ES-I3 (cell line): ENCODE measurements around the gene BEST2.
A peak's percentile ranks its signal among the peaks of the same experiment; 100 is the strongest.
"Not testable (repeated sequence)": the region's sequence is repeated elsewhere in the genome, so short reads cannot be mapped to it uniquely, and the experiment has no call there.

Experiments
- H3K36me3 ChIP-seq: 2 replicates; pipeline ENCODE4 v1.6.1; 2013; ENCODE audit warnings: mild to moderate bottlenecking, low read length, control low read depth, moderate library complexity; ENCODE audit not compliant: insufficient read depth
- H3K4me1 ChIP-seq: 2 replicates; pipeline ENCODE4 v1.6.1; 2013; ENCODE audit warnings: mild to moderate bottlenecking, control low read depth, low read length; ENCODE audit not compliant: insufficient read depth
- H3K9ac ChIP-seq: 2 replicates; pipeline ENCODE4 v1.6.1; 2013; ENCODE audit warnings: low read depth, mild to moderate bottlenecking, low read length, moderate library complexity
- H3K9me3 ChIP-seq: 2 replicates; pipeline ENCODE4 v1.6.1; 2013; ENCODE audit warnings: mild to moderate bottlenecking, low read length, moderate library complexity; ENCODE audit not compliant: control insufficient read depth, insufficient read depth

Gene BEST2

DNA sequence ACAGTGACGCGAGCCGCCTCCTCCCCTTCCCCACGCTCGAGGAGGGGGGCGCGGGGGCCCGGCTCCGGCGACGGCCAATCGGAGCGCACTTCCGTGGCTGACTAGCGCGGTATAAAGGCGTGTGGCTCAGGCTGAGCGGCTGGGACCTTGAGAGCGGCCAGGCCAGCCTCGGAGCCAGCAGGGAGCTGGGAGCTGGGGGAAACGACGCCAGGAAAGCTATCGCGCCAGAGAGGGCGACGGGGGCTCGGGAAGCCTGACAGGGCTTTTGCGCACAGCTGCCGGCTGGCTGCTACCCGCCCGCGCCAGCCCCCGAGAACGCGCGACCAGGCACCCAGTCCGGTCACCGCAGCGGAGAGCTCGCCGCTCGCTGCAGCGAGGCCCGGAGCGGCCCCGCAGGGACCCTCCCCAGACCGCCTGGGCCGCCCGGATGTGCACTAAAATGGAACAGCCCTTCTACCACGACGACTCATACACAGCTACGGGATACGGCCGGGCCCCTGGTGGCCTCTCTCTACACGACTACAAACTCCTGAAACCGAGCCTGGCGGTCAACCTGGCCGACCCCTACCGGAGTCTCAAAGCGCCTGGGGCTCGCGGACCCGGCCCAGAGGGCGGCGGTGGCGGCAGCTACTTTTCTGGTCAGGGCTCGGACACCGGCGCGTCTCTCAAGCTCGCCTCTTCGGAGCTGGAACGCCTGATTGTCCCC is 39.9 kb downstream of the BEST2 start, which contains the start of gene JUNB:
Gene JUNB, plus strand, starts transcription at position 142 of the 706 bp plus-strand sequence. Its CDS starts 286 bp downstream, at position 428.
- no peaks in the 10 kb centered on the region for H3K36me3 ChIP-seq
- H3K9me3 ChIP-seq = no peaks in the 10 kb centered on the region
- peaks cover 17% of the 10 kb centered on the region for H3K4me1 ChIP-seq
- peak within 1 kb of the TSS; percentile 67 for H3K9ac ChIP-seq

DNA sequence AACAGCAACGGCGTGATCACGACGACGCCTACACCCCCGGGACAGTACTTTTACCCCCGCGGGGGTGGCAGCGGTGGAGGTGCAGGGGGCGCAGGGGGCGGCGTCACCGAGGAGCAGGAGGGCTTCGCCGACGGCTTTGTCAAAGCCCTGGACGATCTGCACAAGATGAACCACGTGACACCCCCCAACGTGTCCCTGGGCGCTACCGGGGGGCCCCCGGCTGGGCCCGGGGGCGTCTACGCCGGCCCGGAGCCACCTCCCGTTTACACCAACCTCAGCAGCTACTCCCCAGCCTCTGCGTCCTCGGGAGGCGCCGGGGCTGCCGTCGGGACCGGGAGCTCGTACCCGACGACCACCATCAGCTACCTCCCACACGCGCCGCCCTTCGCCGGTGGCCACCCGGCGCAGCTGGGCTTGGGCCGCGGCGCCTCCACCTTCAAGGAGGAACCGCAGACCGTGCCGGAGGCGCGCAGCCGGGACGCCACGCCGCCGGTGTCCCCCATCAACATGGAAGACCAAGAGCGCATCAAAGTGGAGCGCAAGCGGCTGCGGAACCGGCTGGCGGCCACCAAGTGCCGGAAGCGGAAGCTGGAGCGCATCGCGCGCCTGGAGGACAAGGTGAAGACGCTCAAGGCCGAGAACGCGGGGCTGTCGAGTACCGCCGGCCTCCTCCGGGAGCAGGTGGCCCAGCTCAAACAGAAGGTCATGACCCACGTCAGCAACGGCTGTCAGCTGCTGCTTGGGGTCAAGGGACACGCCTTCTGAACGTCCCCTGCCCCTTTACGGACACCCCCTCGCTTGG is 40.7 kb downstream of the BEST2 start:
- no peaks in the 10 kb centered on the region for H3K36me3 ChIP-seq
- H3K4me1 ChIP-seq = peaks cover 17% of the 10 kb centered on the region
- H3K9me3 ChIP-seq = no peaks in the 10 kb centered on the region
- H3K9ac ChIP-seq = peak overlapping the region; percentile 67

DNA sequence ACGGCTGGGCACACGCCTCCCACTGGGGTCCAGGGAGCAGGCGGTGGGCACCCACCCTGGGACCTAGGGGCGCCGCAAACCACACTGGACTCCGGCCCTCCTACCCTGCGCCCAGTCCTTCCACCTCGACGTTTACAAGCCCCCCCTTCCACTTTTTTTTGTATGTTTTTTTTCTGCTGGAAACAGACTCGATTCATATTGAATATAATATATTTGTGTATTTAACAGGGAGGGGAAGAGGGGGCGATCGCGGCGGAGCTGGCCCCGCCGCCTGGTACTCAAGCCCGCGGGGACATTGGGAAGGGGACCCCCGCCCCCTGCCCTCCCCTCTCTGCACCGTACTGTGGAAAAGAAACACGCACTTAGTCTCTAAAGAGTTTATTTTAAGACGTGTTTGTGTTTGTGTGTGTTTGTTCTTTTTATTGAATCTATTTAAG is 41.3 kb downstream of the BEST2 start:
- peak overlapping the region; percentile 67 for H3K9ac ChIP-seq
- no peaks in the 10 kb centered on the region for H3K36me3 ChIP-seq
- H3K4me1 ChIP-seq = peaks cover 17% of the 10 kb centered on the region
- H3K9me3 ChIP-seq = no peaks in the 10 kb centered on the region

DNA sequence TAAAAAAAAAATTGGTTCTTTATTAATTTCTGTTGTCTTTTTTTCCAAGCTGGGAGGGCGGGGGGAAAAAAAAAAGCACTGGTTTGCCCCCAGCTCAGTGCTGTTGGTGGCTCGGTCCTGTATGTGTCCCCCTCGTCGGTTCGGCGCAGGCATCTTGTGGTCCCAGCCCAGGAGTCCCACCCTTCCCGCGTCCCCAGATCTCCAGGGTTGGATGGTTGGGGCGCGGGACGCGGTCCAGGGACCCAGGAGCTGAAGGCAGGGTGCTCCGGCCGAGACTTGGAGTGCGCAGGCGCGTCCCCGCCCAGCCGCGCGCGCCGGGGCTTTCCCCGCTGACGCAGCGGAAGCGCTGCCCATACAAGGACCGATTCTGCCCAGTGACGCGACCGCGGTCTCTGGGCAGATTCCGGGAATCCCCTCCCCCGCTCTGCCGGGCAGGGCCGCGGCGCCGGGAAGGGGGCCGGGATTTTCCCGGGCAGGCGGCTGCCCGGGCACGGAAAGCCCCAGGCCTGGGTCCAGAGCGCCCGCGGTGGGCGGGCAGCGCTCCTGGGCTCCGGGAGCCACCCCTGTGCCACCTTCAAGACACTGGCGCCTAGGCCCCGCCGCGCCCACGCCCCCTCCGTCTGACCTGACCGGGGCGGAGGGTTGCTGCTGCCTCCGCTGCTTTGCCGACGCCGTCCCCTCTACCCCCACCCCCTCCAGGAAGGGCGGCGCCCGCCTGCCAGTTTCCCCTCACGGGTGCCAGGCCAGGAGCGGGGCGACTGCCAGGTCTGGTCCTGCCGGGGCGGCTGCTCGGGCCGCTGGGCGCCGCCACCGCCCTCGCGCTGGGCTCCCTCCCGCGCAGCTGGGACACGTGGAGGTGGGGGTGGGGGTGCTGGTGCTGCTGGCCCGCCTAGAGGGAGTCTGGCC is 42.0 kb downstream of the BEST2 start:
- peak overlapping the region; percentile 67 for H3K9ac ChIP-seq
- H3K9me3 ChIP-seq = no peaks in the 10 kb centered on the region
- H3K36me3 ChIP-seq = no peaks in the 10 kb centered on the region
- peaks cover 11% of the 10 kb centered on the region; the same call in 1 of the 2 replicates for H3K4me1 ChIP-seq

DNA sequence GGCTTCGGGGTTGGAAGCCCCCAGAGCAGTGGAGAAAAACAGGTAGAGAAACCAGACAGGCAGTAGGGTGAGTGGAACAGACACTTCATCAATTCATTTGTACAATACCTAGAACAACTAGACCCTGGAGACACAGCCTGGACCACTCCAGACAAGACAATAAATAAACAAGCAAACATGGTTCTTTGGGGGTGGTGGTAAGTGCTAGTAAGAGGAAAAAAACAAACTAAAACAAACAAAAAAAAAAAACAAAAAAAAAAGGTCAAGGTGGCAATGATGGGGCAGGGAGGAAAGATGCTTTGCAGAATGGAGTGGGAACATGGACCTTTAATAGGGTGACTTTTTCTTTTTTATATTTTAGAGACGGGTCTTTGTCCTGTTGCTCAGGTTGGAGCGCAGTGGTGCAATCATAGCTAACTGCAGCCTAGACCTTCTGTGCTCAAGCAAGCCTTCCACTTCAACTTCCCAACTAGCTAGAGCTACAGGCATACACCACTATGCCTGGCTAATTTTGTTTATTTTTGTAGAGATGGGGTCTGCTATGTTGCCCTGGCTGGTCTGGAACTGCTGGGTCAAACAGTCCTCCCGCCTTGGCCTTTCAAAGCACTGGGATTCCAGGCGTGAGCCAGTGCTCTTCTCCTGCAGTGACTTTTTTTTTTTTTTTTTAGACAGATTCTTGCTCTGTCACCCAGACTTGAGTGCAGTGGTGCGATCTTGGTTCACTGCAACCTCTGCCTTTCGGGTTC is 42.8 kb downstream of the BEST2 start:
- Histone ChIP-seq H3K4me1 (peaks cover 7% of the 10 kb centered on the region; the same call in 1 of the 2 replicates), H3K9me3 (no peaks in the 10 kb centered on the region), H3K9ac (peak overlapping the region; percentile 67), H3K36me3 (no peaks in the 10 kb centered on the region)

DNA sequence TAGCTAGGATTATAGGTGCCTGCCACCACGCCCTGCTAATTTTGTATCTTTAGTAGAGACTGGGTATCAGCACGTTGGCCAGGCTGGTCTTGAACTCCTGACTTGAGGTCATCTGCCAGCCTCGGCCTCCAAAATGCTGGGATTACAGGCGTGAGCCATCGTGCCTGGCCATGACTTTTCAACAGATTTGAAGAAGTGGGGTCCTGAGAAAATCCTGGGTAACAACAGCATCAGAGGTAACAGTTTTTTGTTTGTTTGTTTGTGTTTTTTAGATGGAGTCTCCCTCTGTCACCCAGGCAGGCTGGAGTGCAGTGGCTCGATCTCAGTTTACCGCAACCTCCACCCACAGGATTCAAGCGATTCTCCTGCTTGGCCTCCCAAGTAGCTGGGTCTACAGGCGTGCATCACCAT is 43.4 kb downstream of the BEST2 start:
- Histone ChIP-seq H3K9ac (no peak overlapping the region), H3K4me1 (peaks cover 7% of the 10 kb centered on the region; the same call in 1 of the 2 replicates), H3K36me3 (no peaks in the 10 kb centered on the region), H3K9me3 (no peaks in the 10 kb centered on the region)

DNA sequence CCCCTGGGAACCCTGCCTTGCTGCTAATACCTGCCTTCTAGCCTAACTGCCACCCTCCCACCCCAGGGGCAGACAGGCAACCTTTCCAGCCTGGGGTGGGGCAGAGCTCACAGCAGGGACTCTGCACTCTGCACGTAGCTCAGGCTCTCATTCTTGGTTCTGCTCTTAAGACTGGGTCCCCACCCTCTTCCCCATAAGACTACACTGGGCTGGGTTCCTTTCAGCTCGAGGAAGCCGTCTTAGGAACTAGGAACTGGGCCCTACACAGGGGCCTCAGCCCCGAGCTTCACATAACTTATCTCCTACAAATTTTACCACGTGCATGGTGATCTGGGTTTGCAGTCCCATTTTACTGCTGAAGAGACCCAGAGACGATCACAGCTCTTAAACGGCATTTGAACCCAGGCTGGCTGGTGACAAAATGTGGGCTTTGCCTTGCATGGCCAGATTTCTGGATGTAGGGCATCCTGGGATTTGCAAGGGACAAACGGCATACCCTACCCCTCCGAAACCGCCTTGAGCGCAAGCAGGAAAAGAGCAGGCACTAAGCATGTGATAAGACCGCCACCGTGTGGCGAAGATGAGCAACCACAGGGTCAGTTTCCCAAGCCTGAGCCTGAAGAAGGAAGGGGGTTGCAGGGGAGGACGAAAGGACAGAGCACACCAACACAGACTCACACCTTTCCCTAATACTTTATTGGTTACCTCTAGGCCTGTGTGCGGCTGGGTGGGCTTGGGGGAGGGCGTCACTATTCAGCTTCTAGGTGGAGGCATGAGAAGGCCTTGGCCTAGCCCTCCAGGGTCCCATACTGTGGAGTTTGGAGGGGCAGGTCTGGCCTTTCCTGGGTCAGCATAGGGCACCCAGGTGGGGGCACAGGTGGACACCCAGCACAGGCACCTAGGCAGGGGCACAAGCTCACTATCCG is 44.8 kb downstream of the BEST2 start:
- Histone ChIP-seq H3K9ac (no peak overlapping the region), H3K36me3 (no peaks in the 10 kb centered on the region), H3K9me3 (no peaks in the 10 kb centered on the region), H3K4me1 (peaks cover 7% of the 10 kb centered on the region; the same call in 1 of the 2 replicates)

DNA sequence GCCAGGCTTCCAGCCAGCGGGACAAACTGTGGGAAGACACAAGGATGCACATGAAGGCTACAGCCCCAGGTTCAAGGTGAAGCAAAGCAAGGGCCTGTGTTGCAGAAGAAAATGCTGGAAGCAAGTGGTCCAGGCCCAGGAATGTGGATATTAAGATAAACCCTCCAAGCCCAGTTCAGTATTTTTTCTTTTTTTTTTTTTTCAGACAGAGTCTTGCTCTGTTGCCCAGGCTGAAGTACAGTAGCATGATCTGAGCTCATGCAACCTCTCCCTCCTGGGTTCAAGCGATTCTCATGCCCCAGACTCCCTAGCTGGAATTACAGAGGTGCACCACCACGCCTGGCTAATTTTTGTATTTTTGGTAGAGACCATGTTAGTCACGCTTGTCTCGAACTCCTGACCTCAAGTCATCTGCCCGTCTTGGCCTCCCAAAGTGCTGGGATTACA is 45.6 kb downstream of the BEST2 start:
- Histone ChIP-seq H3K9ac (no peak overlapping the region), H3K4me1 (peaks cover 7% of the 10 kb centered on the region; the same call in 1 of the 2 replicates), H3K9me3 (no peaks in the 10 kb centered on the region), H3K36me3 (no peaks in the 10 kb centered on the region)

DNA sequence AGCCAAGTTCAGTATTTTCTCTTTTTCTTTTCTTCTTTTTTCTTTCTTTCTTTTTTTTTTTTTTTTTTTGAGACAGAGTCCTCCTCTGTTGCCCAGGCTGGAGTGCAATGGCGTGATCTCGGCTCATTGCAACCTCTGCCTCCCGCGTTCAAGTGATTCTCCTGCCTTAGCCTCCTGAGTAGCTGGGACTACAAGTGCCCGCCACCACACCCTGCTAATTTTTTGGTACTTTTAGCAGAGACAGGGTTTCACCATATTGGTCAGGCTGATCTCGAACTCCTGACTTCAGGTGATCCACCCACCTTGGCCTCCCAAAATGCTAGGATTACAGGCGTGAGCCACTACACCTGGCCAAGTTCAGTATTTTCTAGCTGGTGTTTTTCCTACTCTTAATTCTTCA is 46.0 kb downstream of the BEST2 start:
- not testable (repeated sequence) for H3K9me3 ChIP-seq, H3K4me1 ChIP-seq, H3K9ac ChIP-seq, H3K36me3 ChIP-seq

DNA sequence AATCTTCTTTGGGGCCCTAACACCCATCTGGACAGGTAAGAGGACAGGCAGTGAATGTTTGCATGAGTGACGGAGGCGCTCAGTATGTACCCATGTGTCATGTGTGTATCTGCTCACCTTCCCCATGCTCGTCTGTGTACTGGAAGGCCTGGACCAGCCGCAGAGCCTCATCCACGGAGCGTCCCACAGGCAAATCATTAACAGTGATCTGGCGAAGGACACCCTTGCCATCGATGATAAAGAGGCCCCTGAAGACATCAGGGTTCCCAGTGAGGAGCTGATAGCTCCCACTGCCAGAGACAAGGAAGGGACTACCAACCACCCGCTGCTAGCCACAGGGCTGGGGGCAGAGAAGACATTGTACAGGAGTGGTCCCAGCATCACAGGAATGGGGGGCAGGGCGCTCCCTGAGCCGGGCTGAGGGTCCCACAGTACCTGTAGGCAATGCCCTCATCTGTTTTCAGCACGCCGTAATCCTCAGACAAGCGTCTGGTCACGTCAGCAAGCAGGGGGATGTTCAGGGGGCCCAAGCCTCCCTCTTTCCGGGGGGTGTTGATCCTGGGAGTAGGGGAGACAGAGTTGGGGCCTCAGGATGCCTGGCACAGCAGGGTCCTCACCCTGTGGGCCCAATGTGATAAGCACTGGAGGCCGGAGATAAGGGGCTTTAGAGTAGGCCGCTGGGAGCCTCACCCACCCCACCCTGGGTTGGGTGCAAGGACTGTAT is 48.3 kb downstream of the BEST2 start:
- Histone ChIP-seq H3K36me3 (no peaks in the 10 kb centered on the region), H3K4me1 (peaks cover 7% of the 10 kb centered on the region; the same call in 1 of the 2 replicates), H3K9me3 (no peaks in the 10 kb centered on the region), H3K9ac (no peak overlapping the region)

DNA sequence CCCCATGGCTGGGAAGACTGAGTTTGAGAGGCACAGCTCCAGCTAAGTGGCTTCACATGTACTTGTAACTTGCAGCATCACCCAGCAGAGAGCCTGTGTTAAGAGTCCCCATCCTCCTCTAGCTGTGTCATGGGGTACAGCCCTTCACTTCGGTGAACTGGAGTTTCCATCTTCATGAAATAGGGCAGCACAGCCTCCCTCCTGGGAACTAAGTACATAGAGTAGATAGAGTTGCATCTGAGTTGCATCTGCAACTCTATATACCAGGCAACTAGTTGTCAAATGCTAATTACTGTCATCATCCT is 48.8 kb downstream of the BEST2 start:
- Histone ChIP-seq H3K9me3 (no peaks in the 10 kb centered on the region), H3K36me3 (no peaks in the 10 kb centered on the region), H3K9ac (0 out of 2 replicates have a peak overlapping the region, but pooled peaks have one; percentile 88), H3K4me1 (peaks cover 7% of the 10 kb centered on the region; the same call in 1 of the 2 replicates)

DNA sequence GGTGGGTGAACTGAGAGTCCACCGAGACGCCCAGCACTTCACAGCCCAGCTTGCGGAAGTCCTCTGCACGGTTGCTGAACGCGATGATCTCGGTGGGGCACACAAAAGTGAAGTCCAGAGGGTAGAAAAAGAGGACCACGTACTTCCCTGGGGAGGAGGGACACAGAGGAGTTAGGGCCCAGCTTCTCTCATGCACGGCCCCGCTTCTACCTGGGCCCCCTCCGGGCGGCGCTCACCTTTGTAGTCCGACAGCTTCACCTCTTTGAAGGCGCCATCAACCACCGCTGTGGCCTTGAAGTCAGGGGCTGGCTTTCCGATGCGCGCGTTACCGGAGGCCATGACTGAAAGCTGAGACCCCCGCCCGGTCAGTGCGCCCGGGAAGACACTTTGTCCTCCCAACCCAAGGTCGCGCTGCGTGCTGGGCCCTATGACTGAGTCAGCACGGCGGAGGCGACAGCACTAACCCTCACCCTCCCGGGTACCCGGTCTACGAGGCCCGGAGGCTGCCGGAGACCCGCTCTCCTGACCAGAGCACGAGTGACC is 49.4 kb downstream of the BEST2 start:
- Histone ChIP-seq H3K4me1 (peaks cover 4% of the 10 kb centered on the region; the same call in 1 of the 2 replicates), H3K36me3 (no peaks in the 10 kb centered on the region), H3K9me3 (no peaks in the 10 kb centered on the region), H3K9ac (peak overlapping the region; percentile 88)
